ENCODE data around the gene PHLPP1.

Gene PHLPP1

GRCh38 chr18:62953663-62954062 is 238.3 kb downstream of the PHLPP1 start:
- Histone ChIP-seq H3K4me1 (ENCODE audit: control insufficient read depth, insufficient read depth, low read depth, low read length) (peaks cover 2% of the 10 kb centered on the region), H3K18ac (ENCODE audit: low read depth in 1 of 2, low read length in 2 of 2) (no peak overlapping the region), H3K27ac (ENCODE audit: low read length, poor library complexity, severe bottlenecking) (no peak overlapping the region), H2BK5ac (ENCODE audit: low read depth, low read length, poor library complexity, severe bottlenecking) (no peak overlapping the region), H3K4me2 (ENCODE audit: low read length, poor library complexity, severe bottlenecking) (no peak overlapping the region), H4K91ac (ENCODE audit: low read length) (no peak overlapping the region), H2BK120ac (ENCODE audit: low read depth, low read length) (no peak overlapping the region), H3K9ac (ENCODE audit: low read length) (no peak overlapping the region), H3K27me3 (ENCODE audit: control insufficient read depth in 1 of 2, insufficient read depth in 1 of 2, low read length in 2 of 2) (no peaks in the 10 kb centered on the region), H3K79me1 (replicated peaks; ENCODE audit: low read length, poor library complexity, severe bottlenecking) (no peaks in the 10 kb centered on the region), H3K4me3 (ENCODE audit: insufficient read depth in 1 of 2, low read depth in 1 of 2, low read length in 2 of 2) (no peak overlapping the region), H2AK5ac (ENCODE audit: low read length, severe bottlenecking) (no peak overlapping the region), H3K36me3 (ENCODE audit: control insufficient read depth in 1 of 2, insufficient read depth in 2 of 2, low read depth in 1 of 2, low read length in 2 of 2) (peaks cover 1 to 4% of the 10 kb centered on the region in 2 experiments), H2BK12ac (ENCODE audit: low read length in 2 of 2) (no peak overlapping the region), H4K8ac (ENCODE audit: low read length) (no peak overlapping the region), H3K14ac (ENCODE audit: low read length in 2 of 2) (no peak overlapping the region), H2AFZ (ENCODE audit: low read depth, low read length) (no peak overlapping the region), H3K23ac (ENCODE audit: low read length in 2 of 2) (no peak overlapping the region), H3K4ac (ENCODE audit: low read depth in 1 of 2, low read length in 2 of 2) (no peak overlapping the region), H2BK15ac (ENCODE audit: low read depth, poor library complexity, severe bottlenecking) (no peak overlapping the region), H3K9me3 (ENCODE audit: control insufficient read depth, low read length) (no peaks in the 10 kb centered on the region)
- WGBS: 91% methylated on average over 2 of the region's 2 CpGs
- no peak for DNase-seq

- Histone ChIP-seq H2BK15ac (ENCODE audit: low read depth, poor library complexity, severe bottlenecking) (no peak overlapping the region), H3K4me1 (ENCODE audit: control insufficient read depth, insufficient read depth, low read depth, low read length) (peaks cover 2% of the 10 kb centered on the region), H3K14ac (ENCODE audit: low read length in 2 of 2) (no peak overlapping the region), H3K18ac (ENCODE audit: low read depth in 1 of 2, low read length in 2 of 2) (no peak overlapping the region), H3K9me3 (ENCODE audit: control insufficient read depth, low read length) (no peaks in the 10 kb centered on the region), H2AFZ (ENCODE audit: low read depth, low read length) (no peak overlapping the region), H2BK120ac (ENCODE audit: low read depth, low read length) (no peak overlapping the region), H3K4ac (ENCODE audit: low read depth in 1 of 2, low read length in 2 of 2) (no peak overlapping the region), H3K4me2 (ENCODE audit: low read length, poor library complexity, severe bottlenecking) (no peak overlapping the region), H3K79me1 (replicated peaks; ENCODE audit: low read length, poor library complexity, severe bottlenecking) (no peaks in the 10 kb centered on the region), H2BK12ac (ENCODE audit: low read length in 2 of 2) (no peak overlapping the region), H3K4me3 (ENCODE audit: insufficient read depth in 1 of 2, low read depth in 1 of 2, low read length in 2 of 2) (no peak overlapping the region), H3K27ac (ENCODE audit: low read length, poor library complexity, severe bottlenecking) (no peak overlapping the region), H3K9ac (ENCODE audit: low read length) (no peak overlapping the region), H2AK5ac (ENCODE audit: low read length, severe bottlenecking) (no peak overlapping the region), H4K91ac (ENCODE audit: low read length) (no peak overlapping the region), H3K23ac (ENCODE audit: low read length in 2 of 2) (no peak overlapping the region), H3K27me3 (ENCODE audit: control insufficient read depth in 1 of 2, insufficient read depth in 1 of 2, low read length in 2 of 2) (no peaks in the 10 kb centered on the region), H3K36me3 (ENCODE audit: control insufficient read depth in 1 of 2, insufficient read depth in 2 of 2, low read depth in 1 of 2, low read length in 2 of 2) (peaks cover 4 to 5% of the 10 kb centered on the region in 2 experiments), H2BK5ac (ENCODE audit: low read depth, low read length, poor library complexity, severe bottlenecking) (no peak overlapping the region), H4K8ac (ENCODE audit: low read length) (no peak overlapping the region)
- no CpG with 5 or more reads among the region's 2 CpGs for WGBS
- DNase-seq: no peak
Observed at GRCh38 chr18:62954366-62954765, 239.0 kb downstream of the PHLPP1 start.

- WGBS: 74% methylated on average over 8 of the region's 9 CpGs
- Histone ChIP-seq H2AFZ (ENCODE audit: low read depth, low read length) (no peak overlapping the region), H3K27me3 (ENCODE audit: control insufficient read depth in 1 of 2, insufficient read depth in 1 of 2, low read length in 2 of 2) (no peaks in the 10 kb centered on the region)
Observed at GRCh38 chr18:62957885-62958472, 242.6 kb downstream of the PHLPP1 start.

GRCh38 chr18:62959481-62959880 is 244.1 kb downstream of the PHLPP1 start:
- no peaks in the 10 kb centered on the region for H3K4me1 ChIP-seq (ENCODE audit: control insufficient read depth, insufficient read depth, low read depth, low read length)
- no peak overlapping the region for H2AFZ ChIP-seq (ENCODE audit: low read depth, low read length)
- H3K23ac ChIP-seq (ENCODE audit: low read length in 2 of 2): no peak overlapping the region
- peaks cover 4 to 17% of the 10 kb centered on the region in 2 experiments for H3K36me3 ChIP-seq (ENCODE audit: control insufficient read depth in 1 of 2, insufficient read depth in 2 of 2, low read depth in 1 of 2, low read length in 2 of 2)
- H3K18ac ChIP-seq (ENCODE audit: low read depth in 1 of 2, low read length in 2 of 2): no peak overlapping the region
- no peak overlapping the region for H4K8ac ChIP-seq (ENCODE audit: low read length)
- no peak overlapping the region for H4K91ac ChIP-seq (ENCODE audit: low read length)
- DNase-seq: no peak
- H3K27ac ChIP-seq (ENCODE audit: low read length, poor library complexity, severe bottlenecking): no peak overlapping the region
- no peak overlapping the region for H3K4me2 ChIP-seq (ENCODE audit: low read length, poor library complexity, severe bottlenecking)
- H2BK5ac ChIP-seq (ENCODE audit: low read depth, low read length, poor library complexity, severe bottlenecking): no peak overlapping the region
- H2BK15ac ChIP-seq (ENCODE audit: low read depth, poor library complexity, severe bottlenecking): no peak overlapping the region
- no peak overlapping the region for H3K4me3 ChIP-seq (ENCODE audit: insufficient read depth in 1 of 2, low read depth in 1 of 2, low read length in 2 of 2)
- no peak overlapping the region for H2BK120ac ChIP-seq (ENCODE audit: low read depth, low read length)
- WGBS: 54% methylated on average over 3 of the region's 3 CpGs
- H3K9me3 ChIP-seq (ENCODE audit: control insufficient read depth, low read length): no peaks in the 10 kb centered on the region
- H3K27me3 ChIP-seq (ENCODE audit: control insufficient read depth in 1 of 2, insufficient read depth in 1 of 2, low read length in 2 of 2): no peaks in the 10 kb centered on the region
- H3K14ac ChIP-seq (ENCODE audit: low read length in 2 of 2): no peak overlapping the region
- no peak overlapping the region for H2AK5ac ChIP-seq (ENCODE audit: low read length, severe bottlenecking)
- H3K9ac ChIP-seq (ENCODE audit: low read length): no peak overlapping the region
- H3K79me1 ChIP-seq (replicated peaks; ENCODE audit: low read length, poor library complexity, severe bottlenecking): no peaks in the 10 kb centered on the region
- no peak overlapping the region for H2BK12ac ChIP-seq (ENCODE audit: low read length in 2 of 2)
- H3K4ac ChIP-seq (ENCODE audit: low read depth in 1 of 2, low read length in 2 of 2): no peak overlapping the region

More at GRCh38 chr18:62957885-62958472, 242.6 kb downstream of the PHLPP1 start:
- Histone ChIP-seq H3K79me1 (replicated peaks; ENCODE audit: low read length, poor library complexity, severe bottlenecking) (no peaks in the 10 kb centered on the region), H3K9me3 (ENCODE audit: control insufficient read depth, low read length) (no peaks in the 10 kb centered on the region), H3K4me2 (ENCODE audit: low read length, poor library complexity, severe bottlenecking) (no peak overlapping the region), H3K4me3 (ENCODE audit: insufficient read depth in 1 of 2, low read depth in 1 of 2, low read length in 2 of 2) (no peak overlapping the region), H3K23ac (ENCODE audit: low read length in 2 of 2) (no peak overlapping the region), H3K36me3 (ENCODE audit: control insufficient read depth in 1 of 2, insufficient read depth in 2 of 2, low read depth in 1 of 2, low read length in 2 of 2) (peaks cover 4 to 5% of the 10 kb centered on the region in 2 experiments), H3K14ac (ENCODE audit: low read length in 2 of 2) (no peak overlapping the region), H2BK12ac (ENCODE audit: low read length in 2 of 2) (no peak overlapping the region), H3K4ac (ENCODE audit: low read depth in 1 of 2, low read length in 2 of 2) (no peak overlapping the region), H2BK5ac (ENCODE audit: low read depth, low read length, poor library complexity, severe bottlenecking) (no peak overlapping the region), H4K91ac (ENCODE audit: low read length) (no peak overlapping the region), H3K9ac (ENCODE audit: low read length) (no peak overlapping the region), H2AK5ac (ENCODE audit: low read length, severe bottlenecking) (no peak overlapping the region), H3K4me1 (ENCODE audit: control insufficient read depth, insufficient read depth, low read depth, low read length) (no peaks in the 10 kb centered on the region), H3K18ac (ENCODE audit: low read depth in 1 of 2, low read length in 2 of 2) (no peak overlapping the region), H2BK15ac (ENCODE audit: low read depth, poor library complexity, severe bottlenecking) (no peak overlapping the region), H2BK120ac (ENCODE audit: low read depth, low read length) (no peak overlapping the region), H3K27ac (ENCODE audit: low read length, poor library complexity, severe bottlenecking) (no peak overlapping the region), H4K8ac (ENCODE audit: low read length) (no peak overlapping the region)
- DNase-seq: peak; percentile 56
